ENCODE results near the gene ATG16L2.
"Not testable (repeated sequence)": the region's sequence is repeated elsewhere in the genome, so short reads cannot be mapped to it uniquely, and the experiment has no call there.

Gene ATG16L2

DNA sequence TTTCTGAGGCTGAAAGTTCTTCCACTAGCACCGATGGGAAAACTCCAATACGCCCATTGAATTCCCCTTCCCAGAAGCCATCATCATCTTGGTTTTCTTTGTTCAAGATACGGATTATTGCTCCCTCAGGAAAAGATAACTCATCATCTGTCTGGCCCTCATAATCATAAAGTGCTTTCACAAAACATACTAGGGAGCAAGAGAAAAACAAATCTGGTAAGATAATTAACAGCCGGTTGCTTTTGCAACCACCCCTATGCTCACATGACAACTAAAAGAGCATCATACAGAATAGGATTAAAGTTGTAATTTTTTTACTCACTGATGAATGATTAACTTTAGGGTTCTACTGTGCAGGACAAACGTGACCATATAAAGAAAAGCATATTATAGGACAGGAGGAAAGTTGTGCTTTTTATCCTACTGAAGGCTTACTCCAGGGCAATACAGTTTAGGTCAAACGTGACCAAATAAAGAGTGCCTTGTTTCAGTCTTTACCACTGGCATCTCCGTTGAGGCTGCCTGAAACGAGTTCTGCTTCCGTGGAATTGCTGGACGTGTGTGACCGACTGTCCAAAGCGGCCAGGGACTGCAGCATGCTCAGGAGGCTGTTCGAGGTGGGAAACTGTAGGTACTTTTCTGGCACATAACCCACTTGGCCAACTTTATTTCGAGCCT, 28.6 kb downstream of the ATG16L2 start:
- no peak for DNase-seq

DNA sequence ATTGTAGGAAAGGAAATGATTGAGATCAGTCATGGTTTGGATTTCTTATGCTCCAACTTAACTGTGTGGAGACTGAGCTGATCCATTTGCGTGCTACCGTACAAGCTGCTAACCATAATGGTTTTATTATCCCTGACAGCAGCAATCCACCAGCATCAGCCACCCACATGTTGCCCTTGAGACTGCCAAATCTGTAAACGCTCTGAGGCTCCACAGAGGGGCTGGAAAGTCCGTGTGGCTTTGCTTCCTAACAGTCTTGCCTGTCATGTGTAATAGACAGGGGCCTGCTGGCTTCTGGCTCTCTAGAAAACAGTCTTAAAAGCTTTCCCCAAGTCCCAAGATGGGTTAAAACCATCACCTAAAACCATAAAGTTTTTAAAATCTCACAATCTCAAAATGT, 30.1 kb downstream of the ATG16L2 start:
- DNase-seq, result no peak

DNA sequence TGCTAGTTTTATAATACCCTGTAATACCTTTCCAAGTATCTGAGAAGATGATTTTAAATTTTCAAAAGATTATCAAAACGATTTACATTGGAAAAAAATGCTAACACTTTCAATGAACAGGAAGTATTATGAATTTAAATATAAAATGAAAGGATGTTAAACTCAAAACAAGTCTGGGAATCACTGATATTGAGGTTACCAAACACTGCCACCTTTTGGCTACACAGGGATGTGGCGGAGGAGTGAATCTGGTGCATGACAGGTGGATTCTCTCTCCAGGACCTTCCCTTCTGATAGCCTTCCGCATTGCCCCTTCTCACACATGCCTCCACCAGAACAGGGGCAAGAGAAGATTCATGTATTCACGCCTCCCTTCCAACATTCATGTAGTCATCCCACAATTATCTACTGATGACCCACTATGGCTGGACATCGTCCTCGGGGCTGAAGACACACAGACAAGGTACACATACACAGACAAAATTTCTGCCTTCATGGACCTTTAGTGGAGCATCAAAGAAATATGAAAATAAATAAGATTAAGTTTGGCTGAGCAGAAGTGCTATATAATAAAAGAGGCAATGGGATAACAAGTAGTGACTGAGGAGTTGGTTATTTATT, 34.7 kb downstream of the ATG16L2 start:
- no peak for DNase-seq

DNA sequence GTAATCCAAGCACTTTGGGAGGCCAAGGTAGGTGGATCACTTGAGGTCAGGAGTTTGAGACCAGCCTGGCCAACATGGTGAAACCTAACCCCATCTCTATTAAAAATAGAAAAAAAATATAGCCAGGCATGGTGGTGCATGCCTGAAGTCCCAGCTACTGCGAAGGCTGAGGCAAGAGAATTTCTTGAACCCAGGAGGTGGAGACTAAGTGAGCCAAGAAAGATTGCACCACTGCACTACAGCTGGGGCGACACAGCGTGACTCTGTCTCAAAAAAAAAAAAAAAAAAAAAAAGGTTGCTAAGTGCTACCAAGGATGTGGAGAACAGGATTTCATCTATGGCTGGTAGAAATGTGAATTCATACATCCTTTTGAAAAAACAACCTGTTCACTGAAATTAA, 36.6 kb downstream of the ATG16L2 start:
- DNase-seq, result no peak

DNA sequence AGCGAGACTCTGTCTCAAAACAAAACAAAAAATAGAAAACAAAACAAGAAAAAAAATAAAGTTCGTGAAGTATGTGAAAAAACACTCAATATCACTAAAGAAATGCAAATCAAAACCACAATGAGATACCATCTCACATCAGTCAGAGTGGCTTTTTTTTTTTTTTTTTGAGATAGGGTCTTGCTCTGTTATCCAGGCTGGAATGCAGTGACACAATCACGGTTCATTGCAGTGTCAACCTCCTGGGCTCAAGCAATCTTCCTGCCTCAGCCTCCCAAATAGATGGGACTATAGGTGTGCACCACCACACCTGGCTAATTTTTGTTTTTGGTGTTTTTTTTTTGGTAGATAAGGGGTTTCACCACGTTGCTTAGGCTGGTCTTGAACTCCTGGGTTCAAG, 37.5 kb downstream of the ATG16L2 start:
- DNase-seq, result no peak

DNA sequence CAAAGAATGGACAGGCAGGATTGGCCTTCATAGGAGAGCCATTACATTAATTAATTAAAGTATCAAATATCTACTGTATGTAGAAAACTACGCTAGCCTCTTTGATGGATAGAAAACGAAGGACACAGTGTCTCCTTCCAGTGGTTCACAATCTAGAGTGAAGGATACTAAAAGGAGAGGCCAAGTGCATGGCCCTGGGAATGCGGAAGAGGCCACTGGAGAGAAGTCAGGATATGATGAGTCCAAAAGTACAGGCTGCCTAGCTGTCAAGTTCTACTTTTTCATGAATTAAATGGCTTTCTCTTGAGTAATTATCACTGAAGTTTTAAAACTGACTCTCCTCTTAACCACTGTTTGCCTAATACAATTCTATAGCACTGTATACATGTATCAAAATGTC, 41.9 kb downstream of the ATG16L2 start:
- no peak for DNase-seq

DNA sequence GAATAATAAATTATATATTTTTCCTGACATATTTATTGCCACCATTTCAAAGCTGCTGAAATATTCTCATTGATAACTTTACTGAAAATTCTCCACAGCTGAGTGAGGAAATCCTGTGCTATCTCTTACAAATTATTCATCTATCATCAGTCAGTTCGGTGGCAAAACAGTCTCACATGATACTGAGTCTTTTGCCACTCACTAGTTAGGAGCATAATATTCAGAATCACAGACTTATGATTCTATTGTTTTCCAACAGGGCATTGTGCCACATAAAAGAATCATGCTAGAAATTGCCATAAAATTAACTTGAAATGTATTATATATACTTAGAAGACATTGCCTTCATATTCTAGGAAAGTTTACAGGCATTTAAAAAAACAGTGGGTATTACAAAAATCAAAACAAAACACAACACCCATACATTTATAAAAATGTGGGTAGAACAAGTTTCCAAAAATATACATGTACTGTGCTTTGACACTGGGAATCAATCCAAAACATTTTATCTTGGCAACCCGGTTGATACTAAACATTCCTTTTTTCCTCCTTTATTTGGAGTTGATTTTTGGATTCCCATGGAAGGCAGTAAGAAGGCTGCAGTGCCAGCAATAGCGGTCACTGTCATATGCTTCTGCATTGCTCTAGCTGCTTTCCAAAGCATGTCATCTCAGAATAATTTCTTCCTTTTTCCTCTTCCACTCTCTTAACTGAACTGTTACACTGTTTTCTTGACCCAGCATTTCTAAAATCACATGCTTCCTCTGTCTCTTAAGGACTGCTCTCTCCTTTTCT, 42.5 kb downstream of the ATG16L2 start:
- no peak for DNase-seq

DNA sequence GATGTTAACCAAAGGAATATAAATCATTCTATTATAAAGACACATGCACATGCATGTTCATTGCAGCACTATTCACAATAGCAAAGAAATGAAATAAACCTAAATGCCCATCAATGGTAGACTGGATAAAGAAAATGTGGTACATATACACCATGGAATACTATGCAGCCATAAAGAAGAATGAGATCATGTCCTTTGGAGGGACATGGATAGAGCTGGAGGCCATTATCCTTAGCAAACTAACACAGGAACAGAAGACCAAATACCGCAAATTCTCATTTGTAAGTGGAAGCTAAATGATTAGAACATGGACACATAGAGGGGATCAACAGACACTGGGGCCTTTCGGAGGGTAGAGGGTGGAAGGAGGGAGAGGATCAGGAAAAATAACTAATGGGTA, 44.1 kb downstream of the ATG16L2 start:
- DNase-seq, result not testable (repeated sequence)

DNA sequence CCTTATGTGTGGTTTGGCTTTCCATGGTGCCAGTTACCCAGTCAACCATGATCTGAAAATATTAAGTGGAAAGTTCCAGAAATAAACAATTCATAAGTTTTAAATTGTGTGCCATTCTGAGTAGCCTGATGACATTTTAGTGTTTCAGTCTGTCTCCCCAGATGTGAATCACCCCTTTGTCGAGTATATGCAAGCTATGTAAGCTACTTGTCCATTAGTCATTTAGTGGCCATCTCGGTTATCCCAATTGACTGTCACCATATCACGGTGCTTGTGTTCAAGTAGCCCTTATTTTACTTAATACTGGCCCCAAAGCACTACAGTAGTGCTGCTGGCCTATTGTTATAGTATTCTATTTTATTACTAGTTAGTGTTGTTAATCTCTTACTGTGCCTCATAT, 44.9 kb downstream of the ATG16L2 start:
- no peak for DNase-seq

DNA sequence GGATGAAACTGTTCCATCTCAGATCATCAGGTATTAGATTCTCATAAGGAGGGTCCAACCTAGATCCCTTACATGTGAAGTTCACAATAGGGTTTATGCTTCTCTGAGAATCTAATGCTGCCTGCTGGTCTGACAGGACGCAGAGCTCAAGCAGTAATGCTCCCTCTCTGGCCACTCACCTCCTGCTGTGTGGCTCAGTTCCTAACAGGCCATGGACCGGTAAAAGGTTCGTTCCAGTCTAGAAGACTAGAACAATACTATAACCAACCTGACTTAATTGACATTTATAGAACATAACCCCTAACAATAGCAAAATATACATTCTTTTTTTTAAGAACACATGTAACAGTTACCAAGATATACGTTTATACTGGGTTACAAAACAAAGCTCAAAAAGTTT, 45.8 kb downstream of the ATG16L2 start:
- DNase-seq, result no peak

DNA sequence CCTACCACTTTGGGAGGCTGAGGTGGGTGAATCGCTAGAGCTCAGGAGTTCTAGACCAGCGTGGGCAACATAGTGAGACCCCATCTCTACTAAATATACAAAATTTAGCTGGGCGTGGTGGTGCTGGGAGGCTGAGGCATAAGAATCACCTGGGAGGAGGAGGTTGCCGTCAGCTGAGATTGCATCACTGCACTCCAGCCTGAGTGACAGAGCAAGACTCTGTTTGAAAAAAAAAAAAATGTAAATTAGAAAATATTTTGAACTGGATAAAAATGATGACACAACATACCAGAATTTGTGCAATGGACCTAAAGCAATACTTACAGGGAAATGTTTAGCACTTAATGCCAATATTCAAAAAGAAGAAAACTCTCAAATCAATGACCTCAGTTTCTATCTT, 46.4 kb downstream of the ATG16L2 start:
- no peak for DNase-seq

DNA sequence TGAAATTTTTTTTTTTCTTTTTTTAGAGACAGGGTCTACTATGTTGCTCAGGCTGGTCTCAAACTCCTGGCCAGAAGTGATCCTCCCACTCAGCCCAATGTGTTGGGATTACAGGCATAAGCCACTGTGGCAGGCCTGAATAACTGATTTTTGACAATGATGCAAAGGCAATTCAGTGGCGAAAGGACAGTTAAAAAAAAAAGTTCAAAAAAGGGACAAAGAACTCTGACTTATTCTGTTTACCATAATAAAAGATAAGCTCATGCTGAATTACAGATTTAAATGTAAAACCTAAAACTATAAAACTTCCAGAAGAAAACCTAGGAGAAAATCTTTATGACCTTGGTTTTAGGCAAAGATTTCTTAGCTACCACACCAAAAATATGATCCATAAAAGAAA, 48.9 kb downstream of the ATG16L2 start:
- no peak for DNase-seq

DNA sequence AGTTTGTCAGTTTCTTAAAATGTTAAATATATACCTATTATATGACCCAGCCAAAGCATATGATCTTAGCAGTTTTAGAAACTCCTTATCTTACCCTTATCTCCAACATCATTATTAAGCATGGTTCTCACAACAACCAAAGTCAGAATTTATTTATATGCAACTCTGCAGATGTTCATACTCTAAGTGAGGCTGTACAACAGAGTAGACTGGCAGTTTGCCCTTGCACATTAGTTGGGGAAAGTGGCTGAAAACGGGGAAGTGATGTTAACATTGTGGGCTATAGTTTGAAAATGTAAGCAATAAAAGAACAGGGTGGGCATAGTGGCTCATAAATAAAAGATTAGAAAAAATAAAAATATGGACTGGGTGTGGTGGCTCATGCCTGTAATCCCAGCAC, 49.7 kb downstream of the ATG16L2 start:
- no peak for DNase-seq

DNA sequence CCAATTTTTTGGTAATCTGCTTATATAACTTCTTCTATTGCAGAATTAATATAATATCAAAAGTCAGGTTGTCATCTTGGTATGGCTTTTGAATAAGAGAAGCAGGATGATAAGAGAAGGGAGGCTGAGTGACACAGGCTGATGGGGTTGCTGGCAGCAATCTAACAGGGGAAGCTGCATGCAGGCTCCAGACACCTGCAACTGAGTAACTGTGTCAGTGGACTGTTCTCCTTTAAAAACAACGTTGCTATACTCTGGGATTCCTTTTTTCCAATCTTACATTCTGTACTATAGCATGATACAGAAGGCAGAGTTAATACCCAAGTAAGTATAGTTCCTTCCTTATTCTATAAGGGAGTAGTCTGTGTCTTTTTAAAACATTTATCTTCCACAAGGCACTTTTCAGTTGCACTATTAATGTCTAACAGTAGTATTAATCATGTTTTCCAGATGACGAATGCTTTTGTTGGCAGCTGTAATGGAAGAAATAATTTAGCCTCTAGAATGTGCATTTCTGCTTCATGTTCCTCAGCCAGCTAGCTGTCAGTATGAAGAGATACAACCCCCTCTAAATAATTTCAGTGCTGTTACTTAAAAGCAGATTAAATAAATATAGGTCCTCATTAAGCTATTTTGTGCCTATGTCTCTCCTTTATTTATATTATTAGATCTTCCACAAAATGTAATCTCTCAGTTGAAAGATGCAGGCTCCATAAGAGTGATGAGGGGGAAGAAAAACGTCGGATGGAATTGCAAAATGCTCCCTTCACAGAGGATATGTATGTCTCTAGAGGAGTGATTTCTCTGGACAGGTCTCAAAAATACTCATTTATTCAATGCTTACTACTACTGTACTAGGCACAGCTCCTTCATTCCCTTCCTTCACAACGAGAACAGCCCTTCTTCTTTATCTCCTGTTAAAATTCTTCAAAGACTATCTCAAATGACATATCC, 50.8 kb downstream of the ATG16L2 start:
- peak in 2 of 56 donors; percentile 7 to 18 for DNase-seq

DNA sequence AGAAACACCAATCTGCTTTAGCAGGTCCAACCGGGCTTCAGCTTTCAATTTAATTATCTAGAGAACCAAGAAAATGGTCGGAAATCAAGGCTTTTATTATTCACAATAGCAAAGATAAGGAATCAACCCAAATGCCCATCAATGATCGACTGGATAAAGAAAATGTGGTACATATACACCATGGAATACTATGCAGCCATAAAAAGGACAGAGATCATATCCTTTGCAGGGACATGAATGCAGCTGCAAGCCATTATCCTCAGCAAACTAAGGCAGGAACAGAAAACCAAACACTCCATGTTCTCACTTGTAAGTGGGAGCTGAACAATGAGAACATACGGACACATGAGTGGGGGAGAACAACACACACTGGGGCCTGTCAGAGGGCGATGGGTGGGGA, 53.8 kb downstream of the ATG16L2 start:
- DNase-seq, result no peak

DNA sequence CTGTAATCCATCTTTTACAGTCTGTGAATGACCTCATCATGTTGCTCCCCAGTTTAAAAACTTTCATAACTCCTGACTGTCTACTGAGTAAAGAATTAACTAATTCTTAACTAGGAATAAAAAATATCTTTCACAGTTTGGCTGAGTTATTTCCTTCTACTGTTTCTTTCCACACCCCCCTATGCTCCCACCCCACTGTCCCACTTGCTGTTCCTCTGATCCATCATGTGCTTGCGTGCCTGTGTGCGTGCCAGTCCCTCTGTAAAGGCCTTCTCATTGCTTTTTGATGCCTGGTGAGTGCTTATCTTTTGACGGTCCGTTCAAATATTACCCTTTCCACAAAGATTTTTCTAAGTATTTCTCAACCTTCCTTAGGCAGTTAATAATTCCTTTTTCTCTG, 55.6 kb downstream of the ATG16L2 start:
- DNase-seq, result no peak

DNA sequence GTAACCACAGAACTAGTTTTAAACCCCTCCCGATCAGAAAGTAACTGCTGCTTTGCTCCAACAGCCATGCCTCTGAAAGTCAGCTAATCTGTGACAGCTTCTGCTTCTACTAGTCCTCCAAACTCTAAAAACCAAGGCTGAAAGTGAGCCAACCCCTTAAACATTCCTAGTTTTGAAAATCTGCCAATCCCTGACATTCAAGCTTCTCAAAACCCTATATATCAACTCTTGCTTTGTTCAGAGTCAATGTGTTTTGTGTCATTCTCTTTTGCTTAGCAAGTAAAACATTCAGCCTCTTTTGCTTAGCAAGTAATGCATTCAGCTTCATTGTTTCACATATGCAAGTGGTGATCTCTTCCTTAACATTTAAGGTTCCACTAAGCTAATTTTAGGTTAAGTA, 56.9 kb downstream of the ATG16L2 start:
- no peak for DNase-seq

DNA sequence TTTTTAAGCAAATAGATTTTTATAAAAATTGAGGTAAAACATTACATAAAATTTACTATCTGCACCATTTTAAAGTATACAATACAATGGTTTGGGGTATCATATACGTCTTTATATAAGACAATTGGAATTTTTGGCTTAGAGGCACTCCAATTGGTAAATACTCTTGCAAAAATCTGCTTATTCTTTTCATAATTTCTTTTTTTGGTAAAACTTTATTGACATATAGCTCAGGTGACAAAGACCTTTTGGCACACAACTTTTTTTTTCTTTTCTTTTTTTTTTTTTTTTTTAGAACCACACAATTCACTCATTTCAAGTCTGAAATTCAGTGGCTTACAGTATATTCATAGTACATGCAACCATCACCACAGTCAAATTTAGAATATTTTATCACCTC, 57.8 kb downstream of the ATG16L2 start:
- no peak for DNase-seq

DNA sequence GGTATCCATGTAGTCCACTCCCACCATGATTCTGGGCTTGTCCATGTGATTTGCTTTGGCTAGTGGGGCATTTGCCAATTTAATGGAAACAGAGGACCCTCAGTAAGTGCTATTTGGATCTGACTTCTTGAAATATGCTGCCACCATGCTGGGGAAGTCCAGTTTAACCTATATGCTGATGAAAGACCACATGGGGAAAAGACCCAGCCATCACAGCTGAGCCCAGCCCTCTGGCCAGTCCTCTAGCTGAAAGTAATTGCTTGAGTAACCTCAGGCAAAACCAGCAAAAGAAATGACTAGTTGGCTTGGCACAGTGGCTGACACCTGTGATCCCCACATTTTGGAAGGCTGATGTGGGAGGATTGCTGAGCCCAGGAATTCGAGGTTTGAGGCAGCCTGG, 61.5 kb downstream of the ATG16L2 start:
- no peak for DNase-seq

DNA sequence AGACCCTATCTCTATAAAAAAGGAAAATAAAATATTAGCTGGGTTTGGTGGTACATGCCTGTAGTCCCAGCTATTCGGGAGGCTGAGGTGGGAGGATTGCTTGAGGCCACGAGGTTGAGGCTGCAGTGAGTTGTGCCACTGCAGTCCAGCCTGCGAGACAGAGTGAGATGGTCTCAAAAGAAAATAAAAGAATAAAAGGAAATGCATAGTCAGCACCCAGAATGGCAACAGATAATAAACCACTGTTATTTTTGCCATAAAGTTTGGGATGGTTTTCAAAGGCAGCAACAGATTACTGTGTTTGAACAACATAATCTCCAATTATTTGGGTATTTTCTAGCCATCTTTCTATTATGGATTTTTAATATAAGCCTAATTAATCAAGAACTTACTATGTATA, 61.9 kb downstream of the ATG16L2 start:
- DNase-seq, result no peak

Measured in nucleus accumbens (tissue), 56 donors.